Subcutaneous adipose tissue (tissue), 4 donors: Measurements from ENCODE around the gene LYZL1. TPM values are rescaled to one million over a fixed set of nuclear protein-coding genes. Genes with fewer than 3 reads are reported as not detected.

ENCODE experiments used
- CTCF ChIP-seq: fragments of 450-650 bp; IDR thresholded peaks from one replicate; pipeline ENCODE4 v1.5.1; 2016; ENCODE audit warnings: low read depth, mild to moderate bottlenecking, control low read depth, antibody characterized with exemption, moderate library complexity
- total RNA-seq, 4 donors: library from RNA; depleted of rRNA; stranded (reverse); fragments of >200 nt; gene quantifications; one replicate each; pipeline ENCODE4 v1.1.0, GENCODE V29; 2016

Gene LYZL1
- total RNA-seq, 4 donors from 2014 or later = not detected

GRCh38 chr10:29245476-29245875 lies 43.4 kb upstream of the LYZL1 start:
- no peak for TF ChIP-seq CTCF

GRCh38 chr10:29246449-29246848 lies 42.4 kb upstream of the LYZL1 start:
- no peak for TF ChIP-seq CTCF

- no peak for TF ChIP-seq CTCF
These were observed 40.7 kb upstream of the LYZL1 start for GRCh38 chr10:29248158-29248557.

- TF ChIP-seq CTCF = no peak
These were observed 39.9 kb upstream of the LYZL1 start for GRCh38 chr10:29249018-29249417.

GRCh38 chr10:29250066-29250465 lies 38.8 kb upstream of the LYZL1 start:
- TF ChIP-seq CTCF = no peak

- TF ChIP-seq CTCF = no peak
These were observed 35.8 kb upstream of the LYZL1 start for GRCh38 chr10:29252811-29253689.

GRCh38 chr10:29253690-29254029 lies 35.2 kb upstream of the LYZL1 start:
- no peak for TF ChIP-seq CTCF
